NCI-H187 treated with DMSO at 0.1 percent for 48 hours (cell line): ENCODE results near the gene EXO5.
"Not testable (repeated sequence)": the region's sequence is repeated elsewhere in the genome, so short reads cannot be mapped to it uniquely, and the experiment has no call there.

Source experiments
- DNase-seq: peaks from one replicate; lab custom pipeline; 2025; lab: John Stamatoyannopoulos, UW

The EXO5 gene

DNA sequence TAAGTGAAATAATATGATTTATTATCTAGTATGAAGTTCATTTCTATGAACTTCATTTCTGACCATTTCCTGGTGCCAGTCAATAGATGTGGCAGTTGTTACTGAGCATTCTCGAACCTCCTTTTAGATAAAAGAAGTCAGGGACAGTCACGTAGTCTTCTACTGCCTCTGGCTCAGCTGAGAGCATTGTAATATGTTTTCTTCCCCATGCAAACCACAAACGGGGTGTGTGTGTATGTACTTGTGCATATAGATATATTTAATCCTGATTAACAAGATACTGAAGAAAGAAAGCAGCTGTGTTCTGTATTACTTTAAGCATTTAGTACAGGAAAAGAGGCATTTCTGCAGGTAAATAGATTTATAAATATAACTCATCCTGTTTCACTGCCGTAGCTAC is 44.5 kb downstream of the EXO5 start:
- DNase-seq = no peak

DNA sequence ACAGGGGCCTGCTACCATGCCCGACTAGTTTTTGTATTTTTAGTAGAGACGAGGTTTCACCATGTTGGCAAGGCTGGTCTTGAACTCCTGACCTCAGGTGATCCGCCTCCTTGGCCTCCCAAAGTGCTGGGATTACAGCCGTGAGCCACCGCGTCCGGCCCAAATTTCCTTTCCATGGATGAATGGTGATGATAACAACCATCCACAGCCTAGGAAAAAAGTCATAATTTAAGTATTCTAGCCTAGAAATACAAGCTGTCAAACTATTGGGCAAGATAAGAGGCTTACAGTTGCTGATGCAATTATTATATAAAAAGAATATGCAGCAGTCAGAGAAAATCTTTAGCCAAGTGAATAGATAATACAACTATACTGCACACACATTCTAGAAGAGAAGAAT is 46.2 kb downstream of the EXO5 start:
- DNase-seq = not testable (repeated sequence)

DNA sequence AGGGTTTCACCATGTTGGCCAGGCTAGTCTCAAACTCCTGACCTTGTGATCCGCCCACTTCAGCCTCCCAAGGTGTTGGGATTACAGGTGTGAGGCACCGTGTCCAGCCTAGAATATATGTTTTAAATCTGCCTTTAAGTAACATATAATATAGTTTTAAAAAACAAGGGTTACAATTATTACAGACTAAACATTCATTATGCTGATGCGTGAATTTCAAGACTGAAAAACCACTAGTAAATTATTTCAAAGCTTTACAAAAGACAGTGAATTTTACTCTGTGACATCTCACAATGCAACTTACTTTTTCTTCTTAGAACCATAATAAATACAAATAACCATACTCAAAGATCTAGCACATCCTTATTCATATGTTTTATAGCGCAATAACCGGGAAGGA is 47.6 kb downstream of the EXO5 start:
- no peak for DNase-seq

DNA sequence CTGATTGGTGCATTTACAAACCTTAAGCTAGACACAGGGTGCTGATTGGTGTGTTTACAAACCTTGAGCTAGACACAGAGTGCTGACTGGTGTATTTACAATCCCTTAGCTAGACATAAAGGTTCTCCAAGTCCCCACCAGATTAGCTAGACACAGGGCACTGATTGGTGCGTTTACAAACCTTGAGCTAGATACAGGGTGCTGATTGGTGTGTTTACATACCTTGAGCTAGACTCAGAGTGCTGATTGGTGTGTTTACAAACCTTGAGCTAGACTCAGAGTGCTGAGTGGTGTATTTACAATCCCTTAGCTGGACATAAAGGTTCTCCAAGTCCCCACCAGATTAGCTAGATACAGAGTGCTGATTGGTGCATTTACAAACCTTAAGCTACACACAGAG is 49.7 kb downstream of the EXO5 start:
- DNase-seq = not testable (repeated sequence)

DNA sequence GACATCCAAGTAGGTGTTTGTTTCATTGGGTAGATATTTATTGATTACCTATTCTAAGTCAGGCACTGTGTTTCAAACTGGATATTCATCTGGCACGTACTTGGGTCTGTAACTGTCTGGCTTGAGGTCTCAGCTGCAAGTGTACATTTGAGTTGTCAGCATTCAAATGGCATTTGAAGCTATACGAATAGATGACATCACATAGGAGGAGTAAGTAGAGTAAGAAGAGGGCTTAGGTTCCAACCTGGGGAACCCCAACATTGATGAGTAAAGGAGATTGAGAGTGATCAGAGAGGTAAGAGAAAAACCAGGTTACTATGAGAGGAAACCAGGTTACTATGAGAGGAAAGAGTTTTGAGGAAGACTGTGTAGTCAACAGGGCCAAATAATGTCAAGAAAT is 53.6 kb downstream of the EXO5 start:
- no peak for DNase-seq

DNA sequence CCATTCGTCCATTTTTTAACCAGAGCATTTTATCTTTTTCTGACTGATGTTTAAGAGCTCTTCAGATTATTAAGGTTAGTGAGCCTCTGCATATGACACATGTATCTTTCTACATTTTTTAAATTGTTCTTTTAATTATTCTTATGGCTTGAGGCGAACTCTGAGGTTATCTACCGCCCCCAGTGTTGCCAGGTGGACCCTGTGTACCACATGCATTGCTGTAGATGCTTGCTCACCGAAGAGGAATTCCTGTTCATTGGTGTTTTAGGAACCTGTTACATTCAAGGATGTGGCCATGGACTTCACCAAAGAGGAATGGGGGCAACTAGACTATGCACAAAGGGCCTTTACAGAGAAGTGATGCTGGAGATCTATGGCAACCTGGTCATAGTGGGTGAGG is 54.7 kb downstream of the EXO5 start:
- DNase-seq = no peak

DNA sequence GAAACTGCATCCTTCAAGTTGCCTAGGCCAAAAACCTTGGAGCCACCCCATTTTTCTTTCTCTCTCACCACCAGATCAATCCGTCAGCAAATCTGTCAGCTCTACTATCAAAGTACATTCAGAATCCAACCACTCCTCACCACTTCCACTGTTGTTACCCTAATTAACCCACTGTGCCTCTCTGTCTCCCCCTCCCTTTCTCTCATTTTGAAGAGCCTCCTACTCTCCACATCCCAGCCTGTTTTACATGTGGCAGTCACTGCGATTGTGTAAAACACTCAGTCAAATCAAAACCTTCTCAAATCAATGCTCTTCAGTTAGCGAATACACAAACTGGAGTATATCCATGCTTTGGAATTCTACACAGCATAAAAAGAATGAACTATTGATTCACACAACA is 55.9 kb downstream of the EXO5 start:
- no peak for DNase-seq

DNA sequence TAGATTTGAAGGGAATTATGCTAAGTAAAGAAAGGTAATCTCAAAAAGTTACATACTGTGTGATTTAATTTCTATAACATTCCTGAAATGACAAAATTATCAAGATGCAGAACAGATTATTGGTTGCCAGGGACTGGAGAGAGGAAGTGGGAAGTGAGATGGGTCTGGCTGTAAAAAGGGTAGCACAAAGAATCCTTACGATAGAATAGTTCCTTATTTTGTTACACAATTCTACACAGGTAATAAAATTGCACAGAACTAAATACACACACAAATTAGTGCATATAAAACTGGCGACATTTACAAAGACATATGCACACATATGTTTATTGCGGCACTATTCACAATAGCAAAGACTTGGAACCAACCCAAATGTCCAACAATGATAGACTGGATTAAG is 56.3 kb downstream of the EXO5 start:
- no peak for DNase-seq
